IPS DF 4.7 (cell line): ENCODE data around the gene PPA1.
"Not testable (repeated sequence)": the region's sequence is repeated elsewhere in the genome, so short reads cannot be mapped to it uniquely, and the experiment has no call there.

Experiments
- DNase-seq: peaks from one replicate; pipeline ENCODE4 v3.0.0-alpha.2; 2013; ENCODE audit warnings: low spot score; ENCODE audit errors: extremely low read depth

Gene PPA1

GRCh38 chr10:70175516-70175915 lies 57.7 kb downstream of the PPA1 start:
- DNase-seq = no peak

GRCh38 chr10:70174058-70174741 lies 59.0 kb downstream of the PPA1 start:
- DNase-seq = no peak

- DNase-seq = no peak
Measured at GRCh38 chr10:70169649-70170364, 63.4 kb downstream of the PPA1 start.

GRCh38 chr10:70169011-70169410 lies 64.2 kb downstream of the PPA1 start:
- DNase-seq = no peak

GRCh38 chr10:70167246-70167645 lies 66.0 kb downstream of the PPA1 start:
- DNase-seq = no peak

GRCh38 chr10:70166394-70166793 lies 66.8 kb downstream of the PPA1 start:
- no peak for DNase-seq

- no peak for DNase-seq
Measured at GRCh38 chr10:70164163-70164562, 69.1 kb downstream of the PPA1 start.

- DNase-seq = no peak
Measured at GRCh38 chr10:70163448-70163847, 69.8 kb downstream of the PPA1 start.

- no peak for DNase-seq
Measured at GRCh38 chr10:70162892-70163201, 70.4 kb downstream of the PPA1 start.

GRCh38 chr10:70162151-70162891 lies 70.9 kb downstream of the PPA1 start:
- DNase-seq = no peak

- no peak for DNase-seq
Measured at GRCh38 chr10:70160798-70161197, 72.4 kb downstream of the PPA1 start.

- not testable (repeated sequence) for DNase-seq
Measured at GRCh38 chr10:70159366-70159765, 73.9 kb downstream of the PPA1 start.

- no peak for DNase-seq
Measured at GRCh38 chr10:70158113-70158512, 75.1 kb downstream of the PPA1 start.

- no peak for DNase-seq
Measured at GRCh38 chr10:70155255-70155838, 77.9 kb downstream of the PPA1 start.
